ENCODE results near the gene DNAH9. TPM values are rescaled to one million over a fixed set of nuclear protein-coding genes. Genes with fewer than 3 reads are reported as not detected.

Gene DNAH9
- total RNA-seq, 1 donor from 2014 or later = 0.41 TPM

- intact Hi-C loops (cut with DNase I) = no loop called here
- no peaks in the 10 kb centered on the region for H3K36me3 ChIP-seq
- H3K4me1 ChIP-seq = no peaks in the 10 kb centered on the region
- no peaks in the 10 kb centered on the region for H3K9me3 ChIP-seq
- ATAC-seq (no peak), DNase-seq (no peak)
- H3K27ac ChIP-seq = no peak overlapping the region
- TF ChIP-seq, protein P1, sequence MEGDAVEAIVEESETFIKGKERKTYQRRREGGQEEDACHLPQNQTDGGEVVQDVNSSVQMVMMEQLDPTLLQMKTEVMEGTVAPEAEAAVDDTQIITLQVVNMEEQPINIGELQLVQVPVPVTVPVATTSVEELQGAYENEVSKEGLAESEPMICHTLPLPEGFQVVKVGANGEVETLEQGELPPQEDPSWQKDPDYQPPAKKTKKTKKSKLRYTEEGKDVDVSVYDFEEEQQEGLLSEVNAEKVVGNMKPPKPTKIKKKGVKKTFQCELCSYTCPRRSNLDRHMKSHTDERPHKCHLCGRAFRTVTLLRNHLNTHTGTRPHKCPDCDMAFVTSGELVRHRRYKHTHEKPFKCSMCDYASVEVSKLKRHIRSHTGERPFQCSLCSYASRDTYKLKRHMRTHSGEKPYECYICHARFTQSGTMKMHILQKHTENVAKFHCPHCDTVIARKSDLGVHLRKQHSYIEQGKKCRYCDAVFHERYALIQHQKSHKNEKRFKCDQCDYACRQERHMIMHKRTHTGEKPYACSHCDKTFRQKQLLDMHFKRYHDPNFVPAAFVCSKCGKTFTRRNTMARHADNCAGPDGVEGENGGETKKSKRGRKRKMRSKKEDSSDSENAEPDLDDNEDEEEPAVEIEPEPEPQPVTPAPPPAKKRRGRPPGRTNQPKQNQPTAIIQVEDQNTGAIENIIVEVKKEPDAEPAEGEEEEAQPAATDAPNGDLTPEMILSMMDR (IDR thresholded peaks at IDR 0.05) = no peak
- H3K4me3 ChIP-seq = no peak overlapping the region
- no peaks in the 10 kb centered on the region for H3K27me3 ChIP-seq
Observed at GRCh38 chr17:11624976-11625375, 26.7 kb downstream of the DNAH9 start.

GRCh38 chr17:11625878-11626277 lies 27.6 kb downstream of the DNAH9 start:
- DNase-seq (no peak), ATAC-seq (no peak)
- H3K4me1 ChIP-seq = no peaks in the 10 kb centered on the region
- TF ChIP-seq, protein P1 (IDR thresholded peaks at IDR 0.05) = no peak
- H3K9me3 ChIP-seq = no peaks in the 10 kb centered on the region
- H3K27me3 ChIP-seq = no peaks in the 10 kb centered on the region
- no peaks in the 10 kb centered on the region for H3K36me3 ChIP-seq
- H3K27ac ChIP-seq = no peak overlapping the region
- H3K4me3 ChIP-seq = no peak overlapping the region
- intact Hi-C loops (cut with DNase I) = no loop called here

GRCh38 chr17:11627301-11627940 lies 29.2 kb downstream of the DNAH9 start:
- Histone ChIP-seq H3K4me3 (no peak overlapping the region), H3K27ac (no peak overlapping the region), H3K9me3 (no peaks in the 10 kb centered on the region), H3K4me1 (no peaks in the 10 kb centered on the region), H3K27me3 (no peaks in the 10 kb centered on the region), H3K36me3 (no peaks in the 10 kb centered on the region)
- intact Hi-C loops (cut with DNase I) = no loop called here
- ATAC-seq (no peak), DNase-seq (no peak)
- TF ChIP-seq, protein P1 (IDR thresholded peaks at IDR 0.05) = no peak

DNA sequence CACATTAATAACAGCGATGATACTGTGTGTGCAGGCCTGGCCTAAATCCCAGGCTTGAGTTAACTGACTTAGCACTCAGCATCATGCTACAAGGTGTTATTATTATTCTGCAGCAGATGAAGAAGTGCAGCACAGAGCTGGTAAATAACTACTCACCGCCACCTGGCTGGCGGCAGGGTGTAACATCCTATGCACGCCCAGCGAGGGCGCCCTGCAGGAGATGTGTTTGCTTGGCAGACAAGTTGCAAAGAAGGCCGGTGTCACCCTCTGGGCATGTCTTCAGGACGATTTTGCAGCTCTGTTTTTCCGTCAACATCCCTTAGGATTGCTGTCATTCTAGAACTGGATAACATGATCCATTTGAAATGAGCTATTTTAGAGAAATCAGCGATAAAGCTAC lies 30.1 kb downstream of the DNAH9 start:
- Histone ChIP-seq H3K27ac (no peak overlapping the region), H3K4me3 (no peak overlapping the region), H3K4me1 (no peaks in the 10 kb centered on the region), H3K27me3 (no peaks in the 10 kb centered on the region), H3K36me3 (no peaks in the 10 kb centered on the region), H3K9me3 (no peaks in the 10 kb centered on the region)
- ATAC-seq (no peak), DNase-seq (no peak)
- TF ChIP-seq, protein P1 (IDR thresholded peaks at IDR 0.05) = no peak
- intact Hi-C loops (cut with DNase I) = no loop called here

DNA sequence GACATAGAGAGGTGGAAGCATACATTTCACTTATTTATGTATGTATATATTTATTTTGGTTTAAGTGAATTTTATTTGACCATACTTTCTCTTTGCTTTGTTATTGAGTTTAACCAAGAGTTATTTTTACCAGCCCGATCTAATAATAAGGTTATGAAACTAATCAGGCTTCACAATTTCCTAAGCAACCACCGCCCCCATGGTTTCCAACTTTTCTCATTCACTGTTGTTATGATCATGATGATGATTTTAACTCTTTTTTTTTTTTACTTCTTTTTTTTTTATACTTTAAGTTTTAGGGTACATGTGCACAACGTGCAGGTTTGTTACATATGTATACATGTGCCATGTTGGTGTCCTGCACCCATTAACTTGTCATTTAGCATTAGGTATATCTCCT lies 30.6 kb downstream of the DNAH9 start:
- DNase-seq (no peak), ATAC-seq (no peak)
- H3K4me1 ChIP-seq = no peaks in the 10 kb centered on the region
- no peak overlapping the region for H3K27ac ChIP-seq
- no peaks in the 10 kb centered on the region for H3K27me3 ChIP-seq
- no peaks in the 10 kb centered on the region for H3K36me3 ChIP-seq
- intact Hi-C loops (cut with DNase I) = no loop called here
- H3K4me3 ChIP-seq = no peak overlapping the region
- no peaks in the 10 kb centered on the region for H3K9me3 ChIP-seq
- TF ChIP-seq, protein P1 (IDR thresholded peaks at IDR 0.05) = no peak

GRCh38 chr17:11636771-11637170 lies 38.5 kb downstream of the DNAH9 start:
- DNase-seq (no peak), ATAC-seq (no peak)
- Histone ChIP-seq H3K27me3 (no peaks in the 10 kb centered on the region), H3K4me3 (no peak overlapping the region), H3K36me3 (no peaks in the 10 kb centered on the region), H3K27ac (no peak overlapping the region), H3K9me3 (no peaks in the 10 kb centered on the region), H3K4me1 (no peaks in the 10 kb centered on the region)
- TF ChIP-seq, protein P1 (IDR thresholded peaks at IDR 0.05) = no peak
- intact Hi-C loops (cut with DNase I) = loop anchor here (10.0 kb wide), 1 partner anchor 492 kb away; no protein-coding TSS in a partner anchor
